ENCODE data around the gene SIRT4. TPM values are rescaled to one million over a fixed set of nuclear protein-coding genes. Genes with fewer than 3 reads are reported as not detected.
A peak's percentile ranks its signal among the peaks of the same experiment; 100 is the strongest.

Gene SIRT4
- total and polyA plus RNA-seq, 2 of the 13 experiments (the other 11 are each of a cell fraction or from before 2014, with no cell fraction given), result 3.4 to 5.8 TPM

DNA sequence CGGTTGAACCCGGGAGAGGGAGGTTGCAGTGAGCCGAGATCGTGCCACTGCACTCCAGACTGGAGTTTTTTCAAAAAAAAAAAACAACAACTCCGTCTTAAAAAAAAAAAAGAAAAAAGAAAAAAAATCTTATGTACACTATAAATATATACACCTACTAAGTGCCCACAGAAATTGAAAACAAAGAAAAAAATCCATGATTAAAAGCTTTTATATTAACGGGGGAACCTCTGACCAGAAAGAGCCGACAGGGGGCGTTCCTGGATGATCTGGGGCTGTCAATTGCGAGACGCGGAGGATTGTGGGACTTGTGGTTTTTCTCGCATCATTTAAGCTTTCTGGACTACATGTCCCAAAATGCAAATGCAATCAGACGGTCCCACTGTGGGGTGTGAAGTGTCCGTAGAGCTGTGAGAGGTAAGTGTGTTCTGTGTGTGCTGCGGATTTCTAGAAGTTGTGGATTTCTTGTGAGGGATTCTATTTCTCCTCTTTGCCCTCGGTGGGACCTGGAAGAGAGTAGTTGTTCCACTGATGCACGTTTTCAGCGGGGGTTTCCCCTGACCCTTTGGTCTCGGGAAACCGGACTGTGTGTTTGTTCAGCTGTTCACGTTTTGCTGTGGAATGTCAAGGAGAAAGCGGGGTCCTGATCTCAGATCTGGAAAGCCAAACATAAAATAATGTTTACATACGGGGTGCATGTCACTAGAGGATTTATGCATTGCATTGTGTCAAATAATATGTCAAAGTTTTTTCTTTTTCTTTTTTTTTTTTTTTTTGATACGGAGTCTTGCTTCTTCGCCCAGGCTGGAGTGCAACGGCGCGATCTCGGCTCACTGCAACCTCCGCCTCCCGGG is at the start of gene SIRT4 (continued):
- TF ChIP-seq, protein P1, sequence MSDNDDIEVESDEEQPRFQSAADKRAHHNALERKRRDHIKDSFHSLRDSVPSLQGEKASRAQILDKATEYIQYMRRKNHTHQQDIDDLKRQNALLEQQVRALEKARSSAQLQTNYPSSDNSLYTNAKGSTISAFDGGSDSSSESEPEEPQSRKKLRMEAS (IDR thresholded peaks at IDR 0.05), result no peak
- TF ChIP-seq KLF16 (CRISPR knock-in tag; IDR thresholded peaks at IDR 0.05), result peak in 1 of 2 experiments; percentile 37; a peak in 1 of 4 replicates
- TF ChIP-seq, protein P2, sequence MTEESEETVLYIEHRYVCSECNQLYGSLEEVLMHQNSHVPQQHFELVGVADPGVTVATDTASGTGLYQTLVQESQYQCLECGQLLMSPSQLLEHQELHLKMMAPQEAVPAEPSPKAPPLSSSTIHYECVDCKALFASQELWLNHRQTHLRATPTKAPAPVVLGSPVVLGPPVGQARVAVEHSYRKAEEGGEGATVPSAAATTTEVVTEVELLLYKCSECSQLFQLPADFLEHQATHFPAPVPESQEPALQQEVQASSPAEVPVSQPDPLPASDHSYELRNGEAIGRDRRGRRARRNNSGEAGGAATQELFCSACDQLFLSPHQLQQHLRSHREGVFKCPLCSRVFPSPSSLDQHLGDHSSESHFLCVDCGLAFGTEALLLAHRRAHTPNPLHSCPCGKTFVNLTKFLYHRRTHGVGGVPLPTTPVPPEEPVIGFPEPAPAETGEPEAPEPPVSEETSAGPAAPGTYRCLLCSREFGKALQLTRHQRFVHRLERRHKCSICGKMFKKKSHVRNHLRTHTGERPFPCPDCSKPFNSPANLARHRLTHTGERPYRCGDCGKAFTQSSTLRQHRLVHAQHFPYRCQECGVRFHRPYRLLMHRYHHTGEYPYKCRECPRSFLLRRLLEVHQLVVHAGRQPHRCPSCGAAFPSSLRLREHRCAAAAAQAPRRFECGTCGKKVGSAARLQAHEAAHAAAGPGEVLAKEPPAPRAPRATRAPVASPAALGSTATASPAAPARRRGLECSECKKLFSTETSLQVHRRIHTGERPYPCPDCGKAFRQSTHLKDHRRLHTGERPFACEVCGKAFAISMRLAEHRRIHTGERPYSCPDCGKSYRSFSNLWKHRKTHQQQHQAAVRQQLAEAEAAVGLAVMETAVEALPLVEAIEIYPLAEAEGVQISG (CRISPR knock-in tag; IDR thresholded peaks at IDR 0.05), result peak; percentile 75
- TF ChIP-seq POGZ (CRISPR knock-in tag; IDR thresholded peaks at IDR 0.05), result no peak
- TF ChIP-seq ZNF12 (CRISPR knock-in tag; IDR thresholded peaks at IDR 0.05), result no peak
- TF ChIP-seq, protein P3, sequence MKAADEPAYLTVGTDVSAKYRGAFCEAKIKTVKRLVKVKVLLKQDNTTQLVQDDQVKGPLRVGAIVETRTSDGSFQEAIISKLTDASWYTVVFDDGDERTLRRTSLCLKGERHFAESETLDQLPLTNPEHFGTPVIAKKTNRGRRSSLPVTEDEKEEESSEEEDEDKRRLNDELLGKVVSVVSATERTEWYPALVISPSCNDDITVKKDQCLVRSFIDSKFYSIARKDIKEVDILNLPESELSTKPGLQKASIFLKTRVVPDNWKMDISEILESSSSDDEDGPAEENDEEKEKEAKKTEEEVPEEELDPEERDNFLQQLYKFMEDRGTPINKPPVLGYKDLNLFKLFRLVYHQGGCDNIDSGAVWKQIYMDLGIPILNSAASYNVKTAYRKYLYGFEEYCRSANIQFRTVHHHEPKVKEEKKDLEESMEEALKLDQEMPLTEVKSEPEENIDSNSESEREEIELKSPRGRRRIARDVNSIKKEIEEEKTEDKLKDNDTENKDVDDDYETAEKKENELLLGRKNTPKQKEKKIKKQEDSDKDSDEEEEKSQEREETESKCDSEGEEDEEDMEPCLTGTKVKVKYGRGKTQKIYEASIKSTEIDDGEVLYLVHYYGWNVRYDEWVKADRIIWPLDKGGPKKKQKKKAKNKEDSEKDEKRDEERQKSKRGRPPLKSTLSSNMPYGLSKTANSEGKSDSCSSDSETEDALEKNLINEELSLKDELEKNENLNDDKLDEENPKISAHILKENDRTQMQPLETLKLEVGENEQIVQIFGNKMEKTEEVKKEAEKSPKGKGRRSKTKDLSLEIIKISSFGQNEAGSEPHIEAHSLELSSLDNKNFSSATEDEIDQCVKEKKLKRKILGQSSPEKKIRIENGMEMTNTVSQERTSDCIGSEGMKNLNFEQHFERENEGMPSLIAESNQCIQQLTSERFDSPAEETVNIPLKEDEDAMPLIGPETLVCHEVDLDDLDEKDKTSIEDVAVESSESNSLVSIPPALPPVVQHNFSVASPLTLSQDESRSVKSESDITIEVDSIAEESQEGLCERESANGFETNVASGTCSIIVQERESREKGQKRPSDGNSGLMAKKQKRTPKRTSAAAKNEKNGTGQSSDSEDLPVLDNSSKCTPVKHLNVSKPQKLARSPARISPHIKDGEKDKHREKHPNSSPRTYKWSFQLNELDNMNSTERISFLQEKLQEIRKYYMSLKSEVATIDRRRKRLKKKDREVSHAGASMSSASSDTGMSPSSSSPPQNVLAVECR (CRISPR knock-in tag; IDR thresholded peaks at IDR 0.05; ENCODE audit: borderline replicate concordance), result peak; percentile 82
- peak; percentile 22; the same call in 1 of the 2 replicates for TF ChIP-seq SOX5 (CRISPR knock-in tag; IDR thresholded peaks at IDR 0.05; ENCODE audit: borderline replicate concordance)
- TF ChIP-seq, protein P4, sequence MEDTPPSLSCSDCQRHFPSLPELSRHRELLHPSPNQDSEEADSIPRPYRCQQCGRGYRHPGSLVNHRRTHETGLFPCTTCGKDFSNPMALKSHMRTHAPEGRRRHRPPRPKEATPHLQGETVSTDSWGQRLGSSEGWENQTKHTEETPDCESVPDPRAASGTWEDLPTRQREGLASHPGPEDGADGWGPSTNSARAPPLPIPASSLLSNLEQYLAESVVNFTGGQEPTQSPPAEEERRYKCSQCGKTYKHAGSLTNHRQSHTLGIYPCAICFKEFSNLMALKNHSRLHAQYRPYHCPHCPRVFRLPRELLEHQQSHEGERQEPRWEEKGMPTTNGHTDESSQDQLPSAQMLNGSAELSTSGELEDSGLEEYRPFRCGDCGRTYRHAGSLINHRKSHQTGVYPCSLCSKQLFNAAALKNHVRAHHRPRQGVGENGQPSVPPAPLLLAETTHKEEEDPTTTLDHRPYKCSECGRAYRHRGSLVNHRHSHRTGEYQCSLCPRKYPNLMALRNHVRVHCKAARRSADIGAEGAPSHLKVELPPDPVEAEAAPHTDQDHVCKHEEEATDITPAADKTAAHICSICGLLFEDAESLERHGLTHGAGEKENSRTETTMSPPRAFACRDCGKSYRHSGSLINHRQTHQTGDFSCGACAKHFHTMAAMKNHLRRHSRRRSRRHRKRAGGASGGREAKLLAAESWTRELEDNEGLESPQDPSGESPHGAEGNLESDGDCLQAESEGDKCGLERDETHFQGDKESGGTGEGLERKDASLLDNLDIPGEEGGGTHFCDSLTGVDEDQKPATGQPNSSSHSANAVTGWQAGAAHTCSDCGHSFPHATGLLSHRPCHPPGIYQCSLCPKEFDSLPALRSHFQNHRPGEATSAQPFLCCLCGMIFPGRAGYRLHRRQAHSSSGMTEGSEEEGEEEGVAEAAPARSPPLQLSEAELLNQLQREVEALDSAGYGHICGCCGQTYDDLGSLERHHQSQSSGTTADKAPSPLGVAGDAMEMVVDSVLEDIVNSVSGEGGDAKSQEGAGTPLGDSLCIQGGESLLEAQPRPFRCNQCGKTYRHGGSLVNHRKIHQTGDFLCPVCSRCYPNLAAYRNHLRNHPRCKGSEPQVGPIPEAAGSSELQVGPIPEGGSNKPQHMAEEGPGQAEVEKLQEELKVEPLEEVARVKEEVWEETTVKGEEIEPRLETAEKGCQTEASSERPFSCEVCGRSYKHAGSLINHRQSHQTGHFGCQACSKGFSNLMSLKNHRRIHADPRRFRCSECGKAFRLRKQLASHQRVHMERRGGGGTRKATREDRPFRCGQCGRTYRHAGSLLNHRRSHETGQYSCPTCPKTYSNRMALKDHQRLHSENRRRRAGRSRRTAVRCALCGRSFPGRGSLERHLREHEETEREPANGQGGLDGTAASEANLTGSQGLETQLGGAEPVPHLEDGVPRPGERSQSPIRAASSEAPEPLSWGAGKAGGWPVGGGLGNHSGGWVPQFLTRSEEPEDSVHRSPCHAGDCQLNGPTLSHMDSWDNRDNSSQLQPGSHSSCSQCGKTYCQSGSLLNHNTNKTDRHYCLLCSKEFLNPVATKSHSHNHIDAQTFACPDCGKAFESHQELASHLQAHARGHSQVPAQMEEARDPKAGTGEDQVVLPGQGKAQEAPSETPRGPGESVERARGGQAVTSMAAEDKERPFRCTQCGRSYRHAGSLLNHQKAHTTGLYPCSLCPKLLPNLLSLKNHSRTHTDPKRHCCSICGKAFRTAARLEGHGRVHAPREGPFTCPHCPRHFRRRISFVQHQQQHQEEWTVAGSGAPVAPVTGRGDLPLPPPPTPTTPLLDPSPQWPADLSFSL (CRISPR knock-in tag; IDR thresholded peaks at IDR 0.05), result no peak
- TF ChIP-seq, protein P5, sequence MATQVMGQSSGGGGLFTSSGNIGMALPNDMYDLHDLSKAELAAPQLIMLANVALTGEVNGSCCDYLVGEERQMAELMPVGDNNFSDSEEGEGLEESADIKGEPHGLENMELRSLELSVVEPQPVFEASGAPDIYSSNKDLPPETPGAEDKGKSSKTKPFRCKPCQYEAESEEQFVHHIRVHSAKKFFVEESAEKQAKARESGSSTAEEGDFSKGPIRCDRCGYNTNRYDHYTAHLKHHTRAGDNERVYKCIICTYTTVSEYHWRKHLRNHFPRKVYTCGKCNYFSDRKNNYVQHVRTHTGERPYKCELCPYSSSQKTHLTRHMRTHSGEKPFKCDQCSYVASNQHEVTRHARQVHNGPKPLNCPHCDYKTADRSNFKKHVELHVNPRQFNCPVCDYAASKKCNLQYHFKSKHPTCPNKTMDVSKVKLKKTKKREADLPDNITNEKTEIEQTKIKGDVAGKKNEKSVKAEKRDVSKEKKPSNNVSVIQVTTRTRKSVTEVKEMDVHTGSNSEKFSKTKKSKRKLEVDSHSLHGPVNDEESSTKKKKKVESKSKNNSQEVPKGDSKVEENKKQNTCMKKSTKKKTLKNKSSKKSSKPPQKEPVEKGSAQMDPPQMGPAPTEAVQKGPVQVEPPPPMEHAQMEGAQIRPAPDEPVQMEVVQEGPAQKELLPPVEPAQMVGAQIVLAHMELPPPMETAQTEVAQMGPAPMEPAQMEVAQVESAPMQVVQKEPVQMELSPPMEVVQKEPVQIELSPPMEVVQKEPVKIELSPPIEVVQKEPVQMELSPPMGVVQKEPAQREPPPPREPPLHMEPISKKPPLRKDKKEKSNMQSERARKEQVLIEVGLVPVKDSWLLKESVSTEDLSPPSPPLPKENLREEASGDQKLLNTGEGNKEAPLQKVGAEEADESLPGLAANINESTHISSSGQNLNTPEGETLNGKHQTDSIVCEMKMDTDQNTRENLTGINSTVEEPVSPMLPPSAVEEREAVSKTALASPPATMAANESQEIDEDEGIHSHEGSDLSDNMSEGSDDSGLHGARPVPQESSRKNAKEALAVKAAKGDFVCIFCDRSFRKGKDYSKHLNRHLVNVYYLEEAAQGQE (IDR thresholded peaks at IDR 0.05; ENCODE audit: borderline replicate concordance in 1 of 2, low read depth in 1 of 2, low read length in 2 of 2), result no peak

Data from HepG2 (cell line).